Measurements from ENCODE around the gene NR1H4.
A peak's percentile ranks its signal among the peaks of the same experiment; 100 is the strongest.
"Not testable (repeated sequence)": the region's sequence is repeated elsewhere in the genome, so short reads cannot be mapped to it uniquely, and the experiment has no call there.

Gene NR1H4

DNA sequence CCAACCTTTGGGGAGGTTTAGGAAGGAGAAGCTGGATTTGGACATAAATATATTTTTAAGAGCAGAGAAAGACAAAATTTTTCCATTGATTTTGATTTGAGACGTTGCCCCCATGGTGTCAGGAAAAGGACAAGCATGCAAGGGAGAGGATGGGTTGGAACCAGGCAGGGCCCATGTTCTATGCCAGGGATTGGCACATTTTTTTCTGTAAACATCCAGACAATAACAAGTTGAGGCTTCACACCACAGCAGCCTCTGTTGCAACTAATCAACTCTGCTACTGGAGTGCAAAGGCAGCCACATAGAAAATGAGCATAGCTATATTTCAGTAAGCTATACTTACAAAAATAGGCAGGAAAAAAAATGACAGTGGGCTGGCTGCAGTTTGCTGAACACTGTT is 44.7 kb downstream of the NR1H4 start:
- ATAC-seq, result no peak

DNA sequence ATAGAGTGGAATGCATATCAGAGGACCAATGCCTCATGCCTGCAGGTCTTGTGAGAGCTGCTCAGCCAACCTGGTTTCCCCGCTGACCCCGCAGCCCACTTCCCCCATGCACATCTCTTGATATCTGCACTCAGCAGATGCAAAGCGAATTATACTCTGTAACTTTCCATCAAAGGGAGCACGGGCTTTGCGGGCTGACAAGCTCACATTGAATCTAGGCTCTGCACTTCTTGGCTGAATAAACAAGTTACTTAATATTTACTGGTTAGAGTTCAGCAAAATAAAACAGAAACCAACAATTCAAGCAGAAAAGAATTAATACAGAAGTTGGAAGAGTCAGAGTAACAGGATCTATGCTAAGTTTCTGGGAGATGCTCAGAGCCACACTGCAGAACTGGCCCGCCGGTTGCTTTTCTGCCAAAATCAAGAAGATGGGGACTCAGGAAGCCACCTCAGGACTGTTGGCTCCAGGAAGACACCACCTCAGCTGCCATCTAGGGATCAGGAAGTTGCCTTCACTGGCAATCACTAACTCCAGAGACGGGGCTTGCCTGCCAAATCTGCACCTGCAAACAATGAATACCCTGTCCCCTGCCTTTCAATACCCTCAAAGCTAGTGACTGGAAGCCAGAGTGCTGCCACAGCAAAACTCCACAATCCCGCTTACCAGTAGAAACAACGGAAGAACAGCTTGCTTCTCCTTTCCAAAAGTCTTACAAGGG is 46.5 kb downstream of the NR1H4 start:
- ATAC-seq, result no peak

DNA sequence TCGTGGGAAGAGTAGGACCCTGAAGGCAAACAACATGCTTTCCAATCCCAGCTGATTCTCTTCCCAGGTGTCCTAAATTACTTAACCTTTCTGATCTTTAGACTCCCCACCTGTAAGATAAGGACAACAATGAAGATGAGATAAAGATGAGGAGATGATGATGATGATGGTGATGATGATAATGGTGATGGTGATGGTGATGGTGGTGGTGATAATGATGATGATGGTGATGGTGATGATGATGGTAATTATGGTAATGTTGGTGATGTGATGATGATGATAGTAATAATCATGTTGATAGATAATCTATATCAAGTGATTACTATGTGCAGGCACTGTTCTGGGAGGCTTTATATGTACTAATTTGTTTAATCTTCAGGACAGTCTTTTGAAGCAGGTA is 48.3 kb downstream of the NR1H4 start:
- ATAC-seq, result no peak

- no peak for ATAC-seq
Measured at GRCh38 chr12:100528034-100528433, 54.4 kb downstream of the NR1H4 start.

DNA sequence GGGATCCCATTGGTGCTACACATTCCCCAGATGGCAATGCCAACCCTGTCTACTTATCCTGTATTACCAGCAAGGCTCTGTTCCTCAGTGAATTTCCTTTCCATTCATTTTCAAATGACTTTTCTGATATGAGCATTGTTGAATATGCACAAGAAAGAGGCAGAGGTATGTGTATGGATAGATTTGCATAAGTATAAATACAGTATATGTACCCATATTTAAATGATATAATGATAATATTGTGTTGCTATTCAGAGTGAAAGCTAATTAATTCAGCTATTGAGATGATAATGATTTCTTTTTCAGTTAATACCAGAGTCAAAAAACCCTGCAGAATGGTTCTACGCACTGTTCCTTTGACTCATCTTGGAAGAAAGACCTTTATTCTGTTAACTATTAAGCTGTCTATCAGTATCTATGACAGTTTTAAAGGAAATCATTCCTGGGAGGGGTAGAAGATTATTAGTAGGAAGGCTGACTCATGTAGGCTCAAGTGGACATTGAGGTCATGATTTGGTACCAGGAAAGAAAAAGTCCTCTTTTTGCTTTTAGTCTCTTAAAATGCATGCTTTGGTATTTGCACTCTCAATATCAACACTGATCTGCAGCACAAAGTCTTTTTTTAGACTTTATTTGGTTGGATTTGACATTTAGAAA is 54.9 kb downstream of the NR1H4 start:
- ATAC-seq, result no peak

DNA sequence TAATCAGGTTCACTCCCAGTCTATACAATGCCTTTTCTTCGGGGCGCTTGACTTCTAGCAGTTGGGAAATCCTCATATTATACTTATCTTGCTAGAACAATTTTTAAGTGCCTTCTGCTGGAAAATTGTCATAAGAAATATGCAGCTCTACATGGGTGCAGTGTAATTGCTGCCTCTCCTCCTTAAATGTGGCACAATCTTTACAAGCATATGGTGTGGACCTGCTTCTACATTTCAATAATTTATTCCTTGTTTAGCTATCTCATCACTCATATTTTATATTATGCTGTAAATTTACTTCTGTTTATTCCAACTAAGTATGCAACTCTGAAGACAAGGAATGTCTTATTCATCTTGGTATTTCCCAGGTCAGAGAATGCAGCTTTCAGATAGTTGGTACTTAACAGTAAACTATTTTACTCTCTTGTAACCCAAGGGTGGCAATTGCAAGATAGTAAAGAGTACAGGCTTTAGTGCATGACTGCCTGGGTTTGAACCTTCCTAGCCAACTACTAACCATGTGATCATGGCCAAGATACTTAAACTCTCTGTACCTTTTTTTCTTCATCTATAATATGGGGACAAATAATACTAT is 56.2 kb downstream of the NR1H4 start:
- no peak for ATAC-seq

DNA sequence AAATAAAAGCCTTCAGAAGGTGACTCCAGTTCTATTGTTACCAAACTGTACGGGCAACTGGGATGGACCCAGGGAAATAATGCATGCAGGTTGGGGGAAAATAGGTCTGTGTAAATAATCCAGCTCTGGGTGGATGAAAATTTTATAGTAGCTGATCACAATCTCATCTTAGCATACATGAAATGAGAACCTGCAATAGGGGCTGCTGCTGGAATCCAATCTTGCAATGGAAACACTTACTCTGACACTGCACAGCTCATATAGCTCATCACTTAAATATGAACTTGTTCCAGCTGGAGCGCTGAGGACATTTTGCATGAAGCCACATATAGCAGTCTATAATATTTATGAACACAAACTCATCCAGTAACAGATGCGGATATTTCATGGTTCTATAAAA is 59.7 kb downstream of the NR1H4 start:
- no peak for ATAC-seq

GRCh38 chr12:100534625-100535227 is 61.1 kb downstream of the NR1H4 start:
- ATAC-seq, result no peak

- ATAC-seq, result no peak
Measured at GRCh38 chr12:100539202-100539601, 65.5 kb downstream of the NR1H4 start.

DNA sequence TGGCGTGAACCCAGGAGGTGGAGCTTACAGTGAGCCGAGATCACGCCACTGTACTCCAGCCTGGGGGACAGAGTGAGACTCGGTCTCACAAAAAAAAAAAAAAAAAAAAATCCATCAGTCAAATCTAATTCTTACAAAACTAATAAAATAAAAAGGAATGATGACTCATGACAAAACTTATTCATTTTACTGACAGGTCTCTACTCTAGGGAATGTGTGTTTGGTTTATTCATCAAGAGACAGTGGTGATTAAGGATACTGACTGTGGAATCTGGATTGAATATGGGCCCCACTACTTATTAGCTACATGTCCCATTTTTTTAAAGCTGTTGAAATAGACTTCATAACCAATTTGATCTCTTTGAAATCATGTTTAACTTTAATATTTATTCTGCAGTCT is 70.5 kb downstream of the NR1H4 start:
- ATAC-seq, result no peak

GRCh38 chr12:100545092-100545491 is 71.4 kb downstream of the NR1H4 start:
- ATAC-seq, result no peak

GRCh38 chr12:100553936-100554335 is 80.3 kb downstream of the NR1H4 start:
- no peak for ATAC-seq

- no peak for ATAC-seq
Measured at GRCh38 chr12:100554608-100555077, 81.0 kb downstream of the NR1H4 start.

DNA sequence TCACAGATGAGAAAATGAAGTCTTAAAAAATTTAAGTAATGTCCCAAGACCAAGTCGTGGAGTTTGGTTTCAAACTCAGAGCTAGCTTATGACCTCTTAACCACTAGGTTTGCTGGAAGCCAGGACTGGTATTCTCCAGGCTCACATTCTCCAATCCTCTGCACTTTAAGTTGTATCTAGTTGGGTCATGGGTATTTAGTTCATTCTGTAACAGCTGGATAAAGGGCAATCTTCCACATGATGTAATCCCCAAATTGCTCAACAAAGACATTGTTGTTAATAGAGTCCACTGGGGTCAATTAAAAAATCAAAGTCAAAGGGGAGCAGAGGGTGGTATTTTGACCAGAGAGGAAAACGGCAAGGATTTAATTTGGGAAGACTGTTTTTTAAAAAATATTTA is 82.1 kb downstream of the NR1H4 start:
- no peak for ATAC-seq

DNA sequence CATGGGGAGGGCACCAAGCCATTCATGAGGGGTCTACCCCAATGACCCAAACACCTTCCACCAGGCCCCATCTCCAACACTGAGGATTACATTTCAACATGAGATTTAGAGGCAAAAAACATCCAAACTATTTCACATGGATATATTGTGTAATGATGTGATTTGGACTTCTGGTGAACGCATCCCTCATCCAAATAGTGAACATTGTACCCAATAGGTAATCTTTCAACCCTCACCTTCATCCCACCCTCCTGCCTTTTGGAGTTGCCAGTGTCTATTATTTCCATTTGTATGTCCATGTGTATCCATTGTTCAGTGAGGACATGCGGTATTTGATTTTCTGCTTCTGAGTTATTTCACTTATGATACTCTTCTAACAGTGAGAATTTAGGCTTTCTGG is 83.7 kb downstream of the NR1H4 start:
- ATAC-seq, result no peak

DNA sequence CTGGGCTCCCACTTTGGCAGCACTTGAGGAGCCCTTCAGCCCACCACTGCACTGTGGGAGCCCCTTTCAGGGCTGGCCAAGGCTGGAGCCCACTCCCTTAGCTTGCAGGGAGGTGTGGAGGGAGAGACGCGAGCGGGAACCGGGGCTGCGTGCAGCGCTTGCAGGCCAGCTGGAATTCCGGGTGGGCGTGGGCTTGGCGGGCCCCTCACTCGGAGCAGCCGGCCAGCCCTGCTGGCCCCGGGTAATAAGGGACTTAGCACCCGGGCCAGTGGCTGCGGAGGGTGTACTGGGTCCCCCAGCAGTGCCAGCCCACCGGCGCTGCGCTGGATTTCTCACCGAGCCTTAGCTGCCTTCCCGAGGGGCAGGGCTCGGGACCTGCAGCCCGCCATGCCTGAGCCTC is 85.6 kb downstream of the NR1H4 start:
- ATAC-seq, result not testable (repeated sequence)

DNA sequence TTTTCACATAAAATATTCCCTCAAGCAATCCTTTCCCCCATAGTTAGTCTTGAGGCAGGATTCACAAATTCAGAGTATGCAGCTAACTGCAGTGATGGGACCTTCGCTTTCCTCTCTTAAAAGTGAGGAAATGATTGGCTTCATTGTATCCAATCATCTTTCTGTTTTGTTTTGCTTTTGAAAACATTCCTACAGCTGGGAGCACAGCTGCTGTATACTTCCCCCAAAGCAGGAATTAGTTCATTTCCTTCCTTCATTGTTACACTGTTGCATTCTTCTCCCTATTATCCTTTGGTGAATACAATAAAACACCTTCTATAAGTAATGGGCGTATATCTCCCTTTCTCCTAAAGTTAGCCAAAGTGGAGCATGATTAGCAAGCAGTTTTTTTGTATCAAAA is 90.4 kb downstream of the NR1H4 start:
- no peak for ATAC-seq

- ATAC-seq, result no peak
Measured at GRCh38 chr12:100564905-100565467, 91.3 kb downstream of the NR1H4 start.

DNA sequence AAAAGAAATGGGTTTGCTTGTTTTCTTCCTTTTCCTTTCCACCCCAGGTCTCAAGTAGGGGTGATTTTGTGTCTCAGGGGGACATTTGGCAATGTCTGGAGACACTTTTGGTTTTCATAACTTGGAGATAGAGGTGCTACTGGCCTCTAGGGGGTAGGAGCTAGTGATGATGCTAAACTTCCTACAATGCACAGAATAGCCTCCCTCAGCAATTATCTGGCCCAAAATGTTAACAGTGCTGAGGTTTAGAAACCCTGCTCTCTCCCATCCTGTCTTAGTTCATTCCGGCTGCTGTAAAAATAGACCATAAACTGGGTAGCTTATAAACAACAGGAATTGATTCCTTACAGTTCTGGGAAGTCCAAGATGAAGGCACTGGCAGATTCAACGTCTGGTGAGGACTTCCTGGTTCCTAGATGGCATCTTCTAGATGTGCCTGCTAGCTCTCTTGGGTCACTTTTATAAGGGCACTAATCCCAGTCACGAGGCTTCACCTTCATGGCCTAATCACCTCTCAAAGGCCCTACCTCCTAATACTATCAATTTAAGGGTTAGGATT is 92.4 kb downstream of the NR1H4 start:
- no peak for ATAC-seq

- peak in 1 of 2 donors; percentile 38 for ATAC-seq
Measured at GRCh38 chr12:100566887-100567637, 93.4 kb downstream of the NR1H4 start.

- ATAC-seq, result no peak
Measured at GRCh38 chr12:100567945-100568344, 94.3 kb downstream of the NR1H4 start.

- ATAC-seq, result no peak
Measured at GRCh38 chr12:100572184-100572583, 98.5 kb downstream of the NR1H4 start.
